PFSK-1 (cell line): ENCODE results near the gene FBXL7.

Source experiments
- FOXP2 ChIP-seq: optimal IDR thresholded peaks from 2 replicates; pipeline ENCODE3; 2011; ENCODE audit warnings: borderline replicate concordance, control low read depth, inconsistent platforms; ENCODE audit not compliant: insufficient read depth; ENCODE audit errors: extremely low read length, extremely low read depth
- POLR2AphosphoS5 ChIP-seq: IDR thresholded peaks from 2 replicates; pipeline ENCODE4 v1.6.1; 2012; ENCODE audit warnings: low read depth, mild to moderate bottlenecking, control low read depth, low read length, moderate library complexity
- SIN3A ChIP-seq: IDR thresholded peaks from 2 replicates; pipeline ENCODE4 v1.6.1; 2012; ENCODE audit warnings: mild to moderate bottlenecking, low read length, moderate library complexity, borderline replicate concordance; ENCODE audit not compliant: insufficient read depth
- TAF1 ChIP-seq: IDR thresholded peaks from 2 replicates; pipeline ENCODE4 v1.6.1; 2012; ENCODE audit warnings: low read length, control low read depth, borderline replicate concordance; ENCODE audit not compliant: insufficient read depth
- TF ChIP-seq, protein P1 (sequence below), 2 experiments: IDR thresholded peaks; 2 replicates each; pipeline versions ENCODE4 v1.6.1 to v1.8.0; 2011 to 2012; ENCODE audit warnings: low read depth in 2 of 2, low read length in 2 of 2, control low read depth in 1 of 2, inconsistent platforms in 1 of 2, mild to moderate bottlenecking in 1 of 2, moderate library complexity in 1 of 2; ENCODE audit not compliant: insufficient read depth in 1 of 2

FBXL7 gene

DNA sequence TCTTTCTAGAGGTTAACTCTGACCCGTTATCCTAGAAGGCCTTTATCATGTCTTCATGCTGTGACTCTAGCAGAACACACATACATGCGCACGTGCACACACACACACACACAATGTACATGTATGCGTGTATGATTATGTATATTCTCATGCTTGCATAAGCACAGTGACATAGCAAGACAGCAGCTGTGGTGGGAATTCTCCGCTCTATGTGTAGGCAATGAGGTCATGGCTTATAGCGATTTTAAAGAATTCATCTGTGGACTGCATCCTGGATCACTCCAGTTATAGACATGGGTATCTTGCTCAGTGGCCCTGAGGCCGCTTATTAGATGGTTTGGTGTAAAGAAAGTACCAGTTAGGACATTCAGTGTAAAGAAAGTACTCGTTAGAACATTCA is 106.2 kb downstream of the FBXL7 start:
- TF ChIP-seq FOXP2 (no peak), POLR2AphosphoS5 (no peak), TAF1 (no peak), SIN3A (no peak)
- TF ChIP-seq, protein P1, sequence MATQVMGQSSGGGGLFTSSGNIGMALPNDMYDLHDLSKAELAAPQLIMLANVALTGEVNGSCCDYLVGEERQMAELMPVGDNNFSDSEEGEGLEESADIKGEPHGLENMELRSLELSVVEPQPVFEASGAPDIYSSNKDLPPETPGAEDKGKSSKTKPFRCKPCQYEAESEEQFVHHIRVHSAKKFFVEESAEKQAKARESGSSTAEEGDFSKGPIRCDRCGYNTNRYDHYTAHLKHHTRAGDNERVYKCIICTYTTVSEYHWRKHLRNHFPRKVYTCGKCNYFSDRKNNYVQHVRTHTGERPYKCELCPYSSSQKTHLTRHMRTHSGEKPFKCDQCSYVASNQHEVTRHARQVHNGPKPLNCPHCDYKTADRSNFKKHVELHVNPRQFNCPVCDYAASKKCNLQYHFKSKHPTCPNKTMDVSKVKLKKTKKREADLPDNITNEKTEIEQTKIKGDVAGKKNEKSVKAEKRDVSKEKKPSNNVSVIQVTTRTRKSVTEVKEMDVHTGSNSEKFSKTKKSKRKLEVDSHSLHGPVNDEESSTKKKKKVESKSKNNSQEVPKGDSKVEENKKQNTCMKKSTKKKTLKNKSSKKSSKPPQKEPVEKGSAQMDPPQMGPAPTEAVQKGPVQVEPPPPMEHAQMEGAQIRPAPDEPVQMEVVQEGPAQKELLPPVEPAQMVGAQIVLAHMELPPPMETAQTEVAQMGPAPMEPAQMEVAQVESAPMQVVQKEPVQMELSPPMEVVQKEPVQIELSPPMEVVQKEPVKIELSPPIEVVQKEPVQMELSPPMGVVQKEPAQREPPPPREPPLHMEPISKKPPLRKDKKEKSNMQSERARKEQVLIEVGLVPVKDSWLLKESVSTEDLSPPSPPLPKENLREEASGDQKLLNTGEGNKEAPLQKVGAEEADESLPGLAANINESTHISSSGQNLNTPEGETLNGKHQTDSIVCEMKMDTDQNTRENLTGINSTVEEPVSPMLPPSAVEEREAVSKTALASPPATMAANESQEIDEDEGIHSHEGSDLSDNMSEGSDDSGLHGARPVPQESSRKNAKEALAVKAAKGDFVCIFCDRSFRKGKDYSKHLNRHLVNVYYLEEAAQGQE (IDR thresholded peaks at IDR 0.05; ENCODE audit: insufficient read depth in 1 of 2, low read depth in 2 of 2, low read length in 2 of 2): no peak

DNA sequence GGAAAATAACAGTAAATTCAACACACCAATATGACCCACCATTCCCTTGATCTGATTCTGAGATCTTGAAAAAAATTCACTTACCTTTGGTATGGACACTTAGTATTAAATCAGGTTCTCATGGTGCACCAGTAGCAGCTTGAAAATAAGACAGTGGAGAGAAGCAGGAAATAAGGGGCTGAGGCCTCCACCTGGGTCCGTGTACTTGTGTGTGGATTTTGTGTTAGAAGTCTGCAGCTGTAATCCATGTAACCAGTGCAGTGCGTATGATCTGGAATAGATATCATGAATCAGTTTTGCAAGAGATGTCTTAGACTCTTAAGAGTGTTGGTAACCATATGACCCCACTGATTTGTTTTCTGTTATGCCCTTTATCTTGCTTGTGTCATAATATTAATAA is 107.1 kb downstream of the FBXL7 start:
- TF ChIP-seq TAF1 (no peak), POLR2AphosphoS5 (no peak), FOXP2 (no peak), SIN3A (no peak)
- TF ChIP-seq, protein P1 (IDR thresholded peaks at IDR 0.05; ENCODE audit: insufficient read depth in 1 of 2, low read depth in 2 of 2, low read length in 2 of 2): no peak

DNA sequence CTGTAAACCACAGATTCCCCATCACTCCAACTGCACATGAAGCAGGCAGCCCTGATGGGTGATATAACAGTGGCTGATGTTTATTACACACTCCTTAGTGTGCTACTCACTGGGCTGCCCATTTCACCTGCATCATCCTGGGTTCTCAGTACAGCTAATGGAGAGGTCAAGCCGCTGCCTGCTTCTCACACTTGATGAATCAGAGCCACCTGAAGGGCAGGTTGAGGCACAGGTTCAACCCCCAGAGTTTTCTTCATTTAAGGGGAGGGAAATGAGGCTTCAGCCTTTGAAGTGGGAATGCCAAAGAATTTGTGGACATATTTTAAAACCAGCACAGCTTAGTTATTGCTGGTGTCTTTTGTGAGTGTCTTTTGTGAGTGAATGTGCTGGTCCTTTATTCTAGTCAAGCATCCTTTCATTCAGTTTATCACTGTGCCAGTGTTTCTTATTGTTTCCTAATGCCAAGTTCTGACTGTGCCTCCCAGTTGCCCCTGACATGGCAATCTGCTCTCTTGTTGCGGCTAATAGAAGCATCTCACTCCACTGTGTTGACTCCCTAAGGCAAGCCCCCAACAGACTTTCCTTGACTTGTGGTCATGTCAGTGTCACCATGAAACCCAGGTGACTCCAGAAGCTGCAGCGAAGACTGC is 109.2 kb downstream of the FBXL7 start:
- TF ChIP-seq TAF1: no peak
- TF ChIP-seq SIN3A: no peak
- TF ChIP-seq FOXP2: no peak
- TF ChIP-seq POLR2AphosphoS5: no peak
- TF ChIP-seq, protein P1 (IDR thresholded peaks at IDR 0.05; ENCODE audit: insufficient read depth in 1 of 2, low read depth in 2 of 2, low read length in 2 of 2): no peak

DNA sequence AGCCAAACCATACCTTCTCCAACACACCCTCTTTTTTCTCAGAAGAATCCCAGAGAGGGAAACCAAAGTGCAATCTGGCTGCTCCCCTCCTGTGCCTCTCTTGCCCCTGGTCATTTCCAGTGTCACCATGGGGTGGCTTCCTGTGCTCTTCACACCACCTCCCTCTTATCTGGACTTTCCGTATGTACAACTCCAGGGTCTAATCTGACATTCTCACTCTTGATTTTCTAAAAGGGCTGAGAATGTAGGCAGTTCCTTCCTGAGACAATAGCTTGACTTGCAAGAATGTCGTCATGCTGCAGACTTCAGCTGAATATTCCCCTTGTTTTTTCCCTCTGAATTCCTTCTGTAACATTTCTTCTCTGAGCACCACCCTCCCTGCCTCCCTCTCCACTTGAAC is 110.2 kb downstream of the FBXL7 start:
- TF ChIP-seq, protein P1 (IDR thresholded peaks at IDR 0.05; ENCODE audit: insufficient read depth in 1 of 2, low read depth in 2 of 2, low read length in 2 of 2): no peak
- no peak for TF ChIP-seq SIN3A

DNA sequence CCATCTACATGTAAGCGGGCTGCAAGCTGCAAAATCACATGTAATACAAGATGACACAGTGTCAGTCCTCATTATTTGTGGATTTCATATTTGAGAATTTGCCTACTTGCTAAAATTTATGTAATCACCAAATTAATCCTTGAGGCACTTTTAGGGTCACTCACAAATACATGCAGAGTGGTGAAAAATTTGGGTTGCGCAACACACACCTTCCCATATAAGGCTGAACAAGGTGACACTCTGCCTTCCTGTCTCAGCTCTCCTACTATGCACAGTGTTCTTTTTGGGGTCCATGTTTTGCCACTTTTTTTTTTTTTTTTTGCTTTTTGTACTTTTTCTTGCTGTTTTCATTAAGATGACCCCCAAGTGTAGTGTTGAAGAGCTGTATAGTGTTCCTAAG is 111.0 kb downstream of the FBXL7 start:
- TF ChIP-seq, protein P1 (IDR thresholded peaks at IDR 0.05; ENCODE audit: insufficient read depth in 1 of 2, low read depth in 2 of 2, low read length in 2 of 2): no peak
- TF ChIP-seq POLR2AphosphoS5 (no peak), FOXP2 (no peak), SIN3A (no peak), TAF1 (no peak)
